ENCODE measurements around the gene HDC.
A peak's percentile ranks its signal among the peaks of the same experiment; 100 is the strongest.

The HDC gene

GRCh38 chr15:50219820-50220219 lies 45.7 kb downstream of the HDC start:
- DNase-seq: peak; percentile 43

GRCh38 chr15:50218691-50219090 lies 46.8 kb downstream of the HDC start:
- no peak for DNase-seq

DNA sequence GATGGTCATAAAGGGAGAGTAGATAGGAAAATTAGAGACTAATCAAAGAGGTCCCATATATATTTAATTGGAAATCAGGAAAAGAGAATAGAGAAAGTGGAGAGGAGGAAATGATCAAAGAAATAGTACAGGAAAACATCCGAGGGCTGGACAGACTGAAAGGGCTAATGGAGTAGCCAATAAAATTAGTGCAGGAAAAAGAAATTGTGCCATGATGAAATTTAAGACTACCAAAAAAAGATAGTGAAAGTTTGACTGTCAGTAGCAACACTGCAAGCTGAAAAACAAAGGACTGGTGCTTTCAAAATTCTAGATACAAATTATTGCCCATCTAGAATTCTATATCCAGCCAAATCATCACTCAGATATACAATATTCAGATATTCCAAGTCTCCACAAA lies 47.2 kb downstream of the HDC start:
- no peak for DNase-seq

- DNase-seq: no peak
Observed at GRCh38 chr15:50210462-50211157, 54.9 kb downstream of the HDC start.

DNA sequence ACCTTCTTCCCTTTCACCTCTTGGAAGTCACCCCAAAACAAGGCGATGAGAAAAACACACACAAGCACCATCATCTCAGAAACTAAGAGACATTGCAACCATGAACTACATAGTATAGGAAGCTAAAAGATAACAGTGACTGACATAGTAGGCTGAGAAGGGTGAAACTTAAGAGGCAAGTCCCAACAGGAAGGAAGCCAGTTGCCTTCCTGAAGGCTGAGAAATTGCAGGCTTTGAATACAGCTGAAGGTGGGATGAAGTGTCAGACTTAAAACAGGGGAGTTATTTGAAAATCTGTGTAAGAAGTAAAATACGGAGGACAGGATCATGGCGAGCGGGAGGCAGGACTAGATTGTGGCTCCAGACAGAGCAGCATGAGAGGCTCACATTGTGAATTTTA lies 55.7 kb downstream of the HDC start:
- DNase-seq: no peak

DNA sequence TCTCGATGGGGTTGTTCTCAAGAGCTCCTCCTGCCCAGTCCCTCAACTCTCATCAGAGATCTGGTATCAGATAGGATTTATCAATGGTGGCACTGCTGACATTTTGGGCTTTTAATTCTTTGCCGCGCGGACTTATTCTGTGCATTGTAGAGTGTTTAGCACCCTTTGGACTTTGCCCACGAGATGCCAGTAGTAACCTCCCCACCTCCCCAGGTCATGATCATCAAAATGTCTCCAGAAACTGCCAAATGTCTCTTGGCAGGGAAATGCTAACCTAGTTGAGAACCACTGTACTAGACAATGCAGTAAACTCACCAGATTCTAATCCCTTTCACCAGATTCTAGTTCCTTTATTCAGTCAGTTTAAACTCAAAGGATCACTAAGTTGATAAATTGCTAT lies 59.5 kb downstream of the HDC start:
- no peak for DNase-seq

DNA sequence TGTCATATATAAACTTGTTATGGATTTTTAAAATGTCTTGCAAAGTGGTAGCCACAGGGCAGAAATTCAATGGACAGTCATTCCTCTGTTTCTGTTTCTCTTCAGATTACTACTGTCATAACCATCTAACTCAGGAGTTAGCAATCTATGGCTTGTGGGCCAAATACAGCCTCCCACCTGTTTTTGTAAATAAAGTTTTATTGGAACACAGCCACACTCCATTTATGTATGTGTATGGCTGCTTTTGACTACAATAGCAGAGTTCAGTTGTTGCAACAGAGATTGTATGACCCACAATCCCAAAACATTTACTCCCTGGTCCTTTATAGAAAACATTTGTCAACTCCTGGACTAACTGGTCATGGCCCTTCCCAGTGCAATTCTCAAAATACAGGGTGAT lies 63.5 kb downstream of the HDC start:
- DNase-seq: no peak

- no peak for DNase-seq
Observed at GRCh38 chr15:50192926-50193620, 72.5 kb downstream of the HDC start.

GRCh38 chr15:50192164-50192563 lies 73.4 kb downstream of the HDC start:
- no peak for DNase-seq
